Kasumi-1 (cell line): ENCODE measurements around the gene CENPI.
A peak's percentile ranks its signal among the peaks of the same experiment; 100 is the strongest.
"Not testable (repeated sequence)": the region's sequence is repeated elsewhere in the genome, so short reads cannot be mapped to it uniquely, and the experiment has no call there.

Source experiments
- DNase-seq, 2 experiments: peaks; one replicate each; lab custom pipeline; 2025; lab: John Stamatoyannopoulos, UW

CENPI gene, protein sequence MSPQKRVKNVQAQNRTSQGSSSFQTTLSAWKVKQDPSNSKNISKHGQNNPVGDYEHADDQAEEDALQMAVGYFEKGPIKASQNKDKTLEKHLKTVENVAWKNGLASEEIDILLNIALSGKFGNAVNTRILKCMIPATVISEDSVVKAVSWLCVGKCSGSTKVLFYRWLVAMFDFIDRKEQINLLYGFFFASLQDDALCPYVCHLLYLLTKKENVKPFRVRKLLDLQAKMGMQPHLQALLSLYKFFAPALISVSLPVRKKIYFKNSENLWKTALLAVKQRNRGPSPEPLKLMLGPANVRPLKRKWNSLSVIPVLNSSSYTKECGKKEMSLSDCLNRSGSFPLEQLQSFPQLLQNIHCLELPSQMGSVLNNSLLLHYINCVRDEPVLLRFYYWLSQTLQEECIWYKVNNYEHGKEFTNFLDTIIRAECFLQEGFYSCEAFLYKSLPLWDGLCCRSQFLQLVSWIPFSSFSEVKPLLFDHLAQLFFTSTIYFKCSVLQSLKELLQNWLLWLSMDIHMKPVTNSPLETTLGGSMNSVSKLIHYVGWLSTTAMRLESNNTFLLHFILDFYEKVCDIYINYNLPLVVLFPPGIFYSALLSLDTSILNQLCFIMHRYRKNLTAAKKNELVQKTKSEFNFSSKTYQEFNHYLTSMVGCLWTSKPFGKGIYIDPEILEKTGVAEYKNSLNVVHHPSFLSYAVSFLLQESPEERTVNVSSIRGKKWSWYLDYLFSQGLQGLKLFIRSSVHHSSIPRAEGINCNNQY

GRCh38 chrX:101097546-101098453 lies at the start of gene CENPI:
Gene CENPI, plus strand, starts transcription at chrX:101098204. Its CDS starts 2,867 bp downstream, at chrX:101101071.
- peak; percentile 73 to 82 for DNase-seq

DNA sequence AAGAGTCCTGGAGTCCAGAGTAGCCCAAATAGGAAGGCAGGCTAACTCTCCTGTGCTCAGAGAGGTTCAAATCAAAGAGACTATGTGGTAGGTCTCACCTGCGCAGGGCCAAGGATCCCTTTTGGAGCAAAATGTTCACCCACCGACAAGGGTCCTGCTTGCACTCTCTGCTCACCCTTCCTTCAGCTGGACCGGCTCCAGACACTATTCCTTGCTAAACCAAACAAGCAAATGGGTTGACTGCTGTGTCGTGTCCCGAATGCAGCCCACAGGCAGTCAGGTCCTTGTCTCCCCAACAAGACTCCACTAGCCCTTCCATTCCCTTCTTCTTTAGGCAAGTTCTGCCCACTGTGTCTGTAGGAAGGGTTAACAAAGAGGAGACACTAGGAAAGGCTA lies 46.9 kb upstream of the CENPI start:
- no peak for DNase-seq

GRCh38 chrX:101051549-101052302 lies 46.3 kb upstream of the CENPI start, which contains the start of gene TRMT2B:
Gene TRMT2B, minus strand, starts transcription at chrX:101052111. Its CDS starts 9,822 bp downstream, at chrX:101042289.
- DNase-seq, result peak; percentile 80 to 82

GRCh38 chrX:101056551-101056950 lies 41.5 kb upstream of the CENPI start:
- not testable (repeated sequence) for DNase-seq

- peak; percentile 61 to 63 for DNase-seq
Measured at GRCh38 chrX:101057093-101057714, 40.8 kb upstream of the CENPI start.

DNA sequence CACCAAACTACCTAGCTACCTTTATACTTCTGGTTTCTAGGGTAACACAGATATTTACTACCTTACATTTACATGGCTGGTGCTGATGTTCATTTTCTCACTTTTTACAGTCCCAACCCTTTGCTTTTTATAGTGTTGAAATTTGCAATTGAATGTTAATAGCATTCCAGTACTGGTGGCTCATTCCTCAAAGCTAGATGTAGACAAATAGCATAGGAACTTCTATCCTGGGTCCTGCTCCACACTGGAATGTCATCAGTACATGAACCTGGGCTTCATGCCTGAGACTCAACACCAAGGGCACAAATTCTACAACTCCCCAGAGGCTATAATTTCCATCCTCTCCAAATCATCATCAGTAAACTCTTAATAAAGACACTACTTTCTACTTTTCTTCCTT lies 35.8 kb upstream of the CENPI start:
- DNase-seq, result no peak

- no peak for DNase-seq
Measured at GRCh38 chrX:101071582-101071981, 26.4 kb upstream of the CENPI start.

- no peak for DNase-seq
Measured at GRCh38 chrX:101078716-101079598, 19.0 kb upstream of the CENPI start, which contains the start of gene TMEM35A. Gene TMEM35A, plus strand, starts transcription at chrX:101078879. Its CDS starts 124 bp downstream, at chrX:101079003.

GRCh38 chrX:101079736-101080270 lies 18.2 kb upstream of the CENPI start:
- no peak for DNase-seq

GRCh38 chrX:101080326-101081124 lies 17.5 kb upstream of the CENPI start:
- no peak for DNase-seq

DNA sequence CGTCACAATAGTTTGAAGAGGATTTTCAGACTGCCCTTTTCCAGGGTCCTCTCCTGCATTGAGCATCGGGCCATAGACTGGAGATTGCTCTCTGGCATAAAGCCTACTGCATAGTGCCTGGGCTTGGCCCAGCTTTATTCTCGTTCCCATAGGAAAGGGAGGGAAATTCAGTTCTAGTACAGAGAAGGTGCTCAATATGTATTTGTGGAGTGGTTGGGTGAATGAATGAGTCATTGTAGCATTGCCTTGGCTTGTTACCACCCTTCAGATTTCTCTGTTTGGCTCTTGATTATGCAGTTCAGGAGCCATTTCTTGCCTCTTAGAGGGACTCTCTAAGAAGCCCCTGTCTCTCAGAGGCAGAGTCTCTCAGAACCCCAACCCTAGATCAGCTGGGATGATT lies 16.8 kb upstream of the CENPI start:
- DNase-seq, result no peak

- DNase-seq, result no peak
Measured at GRCh38 chrX:101091817-101092216, 6.2 kb upstream of the CENPI start.

DNA sequence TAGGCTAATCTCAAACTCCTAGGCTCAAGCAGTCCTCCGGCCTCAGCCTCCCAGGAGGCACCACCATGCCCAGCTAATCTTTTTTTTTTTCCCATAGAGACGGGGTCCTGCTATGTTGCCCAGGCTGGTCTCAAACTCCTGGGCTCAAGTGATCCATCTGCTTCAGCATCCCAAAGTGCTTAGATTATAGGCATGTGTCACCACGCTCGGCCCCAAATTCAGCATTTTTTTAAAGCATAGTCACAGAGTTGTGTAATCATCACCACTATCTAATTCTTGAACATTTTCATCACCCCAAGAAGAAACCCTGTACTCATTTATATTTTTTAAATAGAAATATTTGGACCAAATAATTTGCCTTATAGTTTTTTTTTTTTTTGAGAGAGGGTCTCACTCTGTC lies 10.3 kb downstream of the CENPI start:
- DNase-seq, result no peak

- no peak for DNase-seq
Measured at GRCh38 chrX:101117701-101118100, 19.7 kb downstream of the CENPI start.

GRCh38 chrX:101136235-101136634 lies 38.2 kb downstream of the CENPI start:
- no peak for DNase-seq
